Liver (tissue), 9 donors: Measurements from ENCODE around the gene NAT14. TPM values are rescaled to one million over a fixed set of nuclear protein-coding genes. Genes with fewer than 3 reads are reported as not detected.

ENCODE experiments used
- DNase-seq: peaks from one replicate; pipeline ENCODE4 v3.0.0-alpha.2; 2017; ENCODE audit warnings: low spot score
- H3K27ac ChIP-seq, 2 donors: one replicate each; pipeline ENCODE4 v1.7.0; 2013; ENCODE audit warnings: inconsistent platforms in 2 of 2, low read length in 2 of 2, control low read depth in 1 of 2, low read depth in 1 of 2, mild to moderate bottlenecking in 1 of 2
- H3K27me3 ChIP-seq, 4 donors: one replicate each; pipeline versions ENCODE4 v1.6.1 to v1.7.0; 2013; ENCODE audit warnings: low read length in 3 of 4, inconsistent platforms in 1 of 4, mild to moderate bottlenecking in 1 of 4, moderate library complexity in 1 of 4; ENCODE audit not compliant: control insufficient read depth in 4 of 4, insufficient read depth in 4 of 4
- H3K36me3 ChIP-seq, 4 donors: one replicate each; pipeline versions ENCODE4 v1.6.1 to v1.7.0; 2013; ENCODE audit warnings: low read length in 3 of 4, mild to moderate bottlenecking in 3 of 4, low read depth in 1 of 4, moderate library complexity in 1 of 4; ENCODE audit not compliant: control insufficient read depth in 4 of 4, insufficient read depth in 3 of 4
- H3K4me1 ChIP-seq, 4 donors: one replicate each; pipeline versions ENCODE4 v1.6.1 to v1.7.0; 2013; ENCODE audit warnings: low read length in 3 of 4, mild to moderate bottlenecking in 3 of 4, moderate library complexity in 1 of 4; ENCODE audit not compliant: control insufficient read depth in 4 of 4, insufficient read depth in 4 of 4
- H3K4me3 ChIP-seq, 3 donors: one replicate each; pipeline versions ENCODE4 v1.6.1 to v1.7.0; 2013; ENCODE audit warnings: low read length in 3 of 3, control low read depth in 1 of 3, low read depth in 1 of 3, mild to moderate bottlenecking in 1 of 3
- H3K9ac ChIP-seq, 2 donors: one replicate each; pipeline ENCODE4 v1.7.0; 2013; ENCODE audit warnings: low read length in 2 of 2, mild to moderate bottlenecking in 2 of 2, moderate library complexity in 2 of 2, control low read depth in 1 of 2, low read depth in 1 of 2
- H3K9me3 ChIP-seq, 4 donors: one replicate each; pipeline versions ENCODE4 v1.6.1 to v1.7.0; 2013; ENCODE audit warnings: low read length in 3 of 4; ENCODE audit not compliant: control insufficient read depth in 4 of 4
- CTCF ChIP-seq: fragments of 150-350 bp; IDR thresholded peaks from 2 replicates; pipeline ENCODE4 v1.5.1; 2017; ENCODE audit warnings: improper control_type of control experiment, low read depth, low read length; ENCODE audit not compliant: missing input control
- EGR1 ChIP-seq, 2 donors: IDR thresholded peaks; 2 replicates each; pipeline ENCODE4 v1.6.1; 2016 to 2018; ENCODE audit warnings: antibody characterized with exemption in 2 of 2, low read depth in 2 of 2
- FOXA1 ChIP-seq: IDR thresholded peaks from 2 replicates; pipeline ENCODE4 v1.6.1; 2016; ENCODE audit warnings: antibody characterized with exemption
- FOXA2 ChIP-seq: IDR thresholded peaks from 2 replicates; pipeline ENCODE4 v1.6.1; 2016; ENCODE audit warnings: antibody characterized with exemption
- GABPA ChIP-seq, 2 donors: IDR thresholded peaks in 1 of 2; conservative IDR thresholded peaks in 1 of 2; 2 replicates each; pipeline ENCODE4 v1.6.1; 2016; ENCODE audit warnings: antibody characterized with exemption in 2 of 2, mild to moderate bottlenecking in 1 of 2, moderate library complexity in 1 of 2
- HNF4A ChIP-seq, 2 donors: conservative IDR thresholded peaks; 2 replicates each; pipeline ENCODE4 v1.6.1; 2016; ENCODE audit warnings: antibody characterized with exemption in 2 of 2, mild to moderate bottlenecking in 2 of 2
- HNF4G ChIP-seq: IDR thresholded peaks from 2 replicates; pipeline ENCODE4 v1.6.1; 2016; ENCODE audit warnings: antibody characterized with exemption
- JUND ChIP-seq, 2 donors: IDR thresholded peaks; 2 replicates each; pipeline ENCODE4 v1.6.1; 2016; ENCODE audit warnings: antibody characterized with exemption in 2 of 2
- NR2F2 ChIP-seq: IDR thresholded peaks from 2 replicates; pipeline ENCODE4 v1.6.1; 2016; ENCODE audit warnings: antibody characterized with exemption
- RAD21 ChIP-seq, 2 donors: IDR thresholded peaks; 2 replicates each; pipeline ENCODE4 v1.6.1; 2016; ENCODE audit warnings: antibody characterized with exemption in 2 of 2, mild to moderate bottlenecking in 2 of 2
- RXRA ChIP-seq, 2 donors: IDR thresholded peaks; 2 replicates each; pipeline ENCODE4 v1.6.1; 2017 to 2018; ENCODE audit warnings: antibody characterized with exemption in 2 of 2, mild to moderate bottlenecking in 1 of 2
- SP1 ChIP-seq: IDR thresholded peaks from 2 replicates; pipeline ENCODE4 v1.6.1; 2018; ENCODE audit warnings: antibody characterized with exemption, mild to moderate bottlenecking
- TAF1 ChIP-seq: conservative IDR thresholded peaks from 2 replicates; pipeline ENCODE4 v1.6.1; 2016; ENCODE audit warnings: antibody characterized with exemption, mild to moderate bottlenecking
- YY1 ChIP-seq: IDR thresholded peaks from 2 replicates; pipeline ENCODE4 v1.6.1; 2016; ENCODE audit warnings: antibody characterized with exemption, mild to moderate bottlenecking
- ZBTB33 ChIP-seq: IDR thresholded peaks from 2 replicates; pipeline ENCODE4 v1.6.1; 2016; ENCODE audit warnings: antibody characterized with exemption
- WGBS: extraction: QIAGEN DNeasy Blood & Tissue Kit; methylation state at CpG from one replicate; pipeline ENCODE4 v1.1.7; 2013; 5-methylcytosine and 5-hydroxymethylcytosine counted together
- polyA plus RNA-seq, 2 donors: library from polyadenylated mRNA; stranded (reverse) in 1 of 2; unstranded in 1 of 2; fragments of 200-250 nt in 1 of 2; fragments of >200 nt in 1 of 2; fragmentation: Nextera tagmentation in 1 of 2; extraction: Ambion mirVana in 1 of 2; gene quantifications; one replicate each; pipeline versions ENCODE4 v1.2.1 to v1.2.3, GENCODE V29; 2013 to 2015
- total RNA-seq, 2 donors: library from RNA; depleted of rRNA; stranded (reverse); fragments of >200 nt; gene quantifications; one replicate each; pipeline ENCODE4 v1.2.3, GENCODE V29; 2014
- donor health status: healthy.
- donor health status: healthy.
- donor health status: healthy.
- donor health status: healthy.
- donor health status: healthy.

Gene NAT14
- total and polyA plus RNA-seq, 4 donors: 1.4 to 3.7 (median 3.0) TPM

GRCh38 chr19:55502197-55502952, 17.4 kb downstream of the NAT14 start (continued):
- no peak for TF ChIP-seq RXRA (IDR thresholded peaks at IDR 0.05)
- no peak for TF ChIP-seq FOXA1
- TF ChIP-seq RAD21 (IDR thresholded peaks at IDR 0.05): no peak
- no peak for TF ChIP-seq HNF4G
- no peak for TF ChIP-seq TAF1
- no peak for TF ChIP-seq CTCF

- H3K36me3 ChIP-seq: no peaks in the 10 kb centered on the region
- H3K27ac ChIP-seq: no peak overlapping the region
- no peak for TF ChIP-seq YY1
- no peak for TF ChIP-seq FOXA2
- no peak for TF ChIP-seq GABPA (IDR thresholded peaks at IDR 0.05 in 1 of 2, conservative IDR thresholded peaks at IDR 0.05 in 1 of 2)
- TF ChIP-seq NR2F2: no peak
- no peak for TF ChIP-seq HNF4A (conservative IDR thresholded peaks at IDR 0.05)
- TF ChIP-seq EGR1 (IDR thresholded peaks at IDR 0.05; ENCODE audit: low read depth in 2 of 2): no peak
- no peak for TF ChIP-seq ZBTB33
- TF ChIP-seq HNF4G: no peak
- H3K4me1 ChIP-seq: peaks cover 0 to 6% (median 3%) of the 10 kb centered on the region in 4 donors
- H3K27me3 ChIP-seq: no peaks in the 10 kb centered on the region
- H3K9me3 ChIP-seq: no peaks in the 10 kb centered on the region
- no peak overlapping the region for H3K9ac ChIP-seq
- no peak overlapping the region for H3K4me3 ChIP-seq
- WGBS: 78% methylated on average over 17 of the region's 17 CpGs
- no peak for DNase-seq
Observed at GRCh38 chr19:55503157-55503501, 18.1 kb downstream of the NAT14 start.

GRCh38 chr19:55503502-55504251, 18.7 kb downstream of the NAT14 start:
- 16% methylated on average over 64 of the region's 64 CpGs for WGBS
- H3K27ac ChIP-seq: no peak overlapping the region
- peaks cover 0 to 6% (median 3%) of the 10 kb centered on the region in 4 donors for H3K4me1 ChIP-seq
- H3K9ac ChIP-seq: no peak overlapping the region
- peak overlapping the region in 1 of 3 donors; percentile 13 for H3K4me3 ChIP-seq
- no peaks in the 10 kb centered on the region for H3K36me3 ChIP-seq
- H3K9me3 ChIP-seq: no peaks in the 10 kb centered on the region
- TF ChIP-seq JUND (IDR thresholded peaks at IDR 0.05) (no peak), RAD21 (IDR thresholded peaks at IDR 0.05) (peak; percentile 80 to 93), RXRA (IDR thresholded peaks at IDR 0.05) (no peak), CTCF (peak; percentile 84), SP1 (peak; percentile 51)
- no peaks in the 10 kb centered on the region for H3K27me3 ChIP-seq
- peak; percentile 91 for DNase-seq
